Bronchial smooth muscle cell (primary cell): ENCODE measurements around the gene FBXW8. TPM values are rescaled to one million over a fixed set of nuclear protein-coding genes. Genes with fewer than 3 reads are reported as not detected.

ENCODE experiments used
- total RNA-seq: library from RNA; depleted of rRNA; stranded (reverse); fragments of >200 nt; gene quantifications from 2 replicates; pipeline ENCODE4 v1.2.1, GENCODE V29; 2014

The FBXW8 gene, protein sequence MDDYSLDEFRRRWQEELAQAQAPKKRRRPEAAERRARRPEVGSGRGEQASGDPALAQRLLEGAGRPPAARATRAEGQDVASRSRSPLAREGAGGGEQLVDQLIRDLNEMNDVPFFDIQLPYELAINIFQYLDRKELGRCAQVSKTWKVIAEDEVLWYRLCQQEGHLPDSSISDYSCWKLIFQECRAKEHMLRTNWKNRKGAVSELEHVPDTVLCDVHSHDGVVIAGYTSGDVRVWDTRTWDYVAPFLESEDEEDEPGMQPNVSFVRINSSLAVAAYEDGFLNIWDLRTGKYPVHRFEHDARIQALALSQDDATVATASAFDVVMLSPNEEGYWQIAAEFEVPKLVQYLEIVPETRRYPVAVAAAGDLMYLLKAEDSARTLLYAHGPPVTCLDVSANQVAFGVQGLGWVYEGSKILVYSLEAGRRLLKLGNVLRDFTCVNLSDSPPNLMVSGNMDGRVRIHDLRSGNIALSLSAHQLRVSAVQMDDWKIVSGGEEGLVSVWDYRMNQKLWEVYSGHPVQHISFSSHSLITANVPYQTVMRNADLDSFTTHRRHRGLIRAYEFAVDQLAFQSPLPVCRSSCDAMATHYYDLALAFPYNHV
- total RNA-seq: 8.7 and 13.6 TPM in 2 replicates

GRCh38 chr12:116910645-116911451 is at the start of gene FBXW8:
FBXW8 (plus strand) TSS chr12:116910950; CDS start chr12:116911038, 88 bp downstream.

DNA sequence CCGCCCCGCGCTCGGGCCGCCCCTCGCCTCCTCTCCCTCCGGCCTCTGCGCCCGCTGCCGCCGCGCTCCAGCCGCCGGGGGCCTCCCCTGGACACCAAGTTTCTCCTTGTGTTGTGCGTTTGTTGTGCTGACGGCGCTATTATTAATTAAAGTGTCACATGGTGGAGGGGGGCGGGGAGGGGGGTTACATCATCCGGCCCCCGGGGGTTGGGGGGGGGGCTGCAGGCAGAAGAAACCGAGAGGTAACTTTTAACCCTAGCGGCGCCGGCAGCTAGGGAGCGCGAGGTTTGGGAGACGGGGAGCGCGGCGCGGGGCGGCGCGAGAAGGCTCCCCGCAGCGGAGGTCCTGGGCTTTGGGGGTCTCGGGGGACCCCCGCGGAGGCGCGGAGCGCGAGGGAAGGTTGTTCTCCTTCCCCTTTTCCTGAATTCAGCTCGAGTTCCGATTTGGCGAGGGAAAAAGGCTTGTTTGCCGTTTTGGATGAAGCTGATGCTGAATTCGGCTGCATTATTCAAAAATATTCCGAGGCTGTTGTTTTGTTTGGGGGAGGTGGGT is 29.3 kb upstream of the FBXW8 start, which contains the start of gene HRK:
TSS of gene HRK (minus strand) at position 117 of the 552 bp plus-strand sequence. CDS start 134 bp downstream, outside the sequence.

Other genes starting within 250 kb of the FBXW8 start
- gene SPRING1, start 172.9 kb upstream of the FBXW8 start, total RNA-seq: 8.8 and 11.8 TPM in 2 replicates
- gene RNFT2, start 172.6 kb upstream of the FBXW8 start, total RNA-seq: 0.52 and 0.63 TPM in 2 replicates
- gene HRK, start 29.5 kb upstream of the FBXW8 start, total RNA-seq: under 0.01 TPM in 1 of 2 replicates, not detected in the other
- not detected in 2 replicates for gene TESC, start 188.5 kb downstream of the FBXW8 start, total RNA-seq